HL-60/S4 treated with phorbol 12-myristate 13-acetate at 8.2 ng/mL for 4 days and 3 days (cell line): ENCODE results near the gene GLCCI1.

Experiments
- in situ Hi-C: fragments of 300-500 bp; cut with MboI; formaldehyde crosslinking; loops from 2 replicates; pipeline ENCODE4 v1.15.0; 2022; ENCODE audit warnings: low sequenced_read_pairs

GLCCI1 gene

DNA sequence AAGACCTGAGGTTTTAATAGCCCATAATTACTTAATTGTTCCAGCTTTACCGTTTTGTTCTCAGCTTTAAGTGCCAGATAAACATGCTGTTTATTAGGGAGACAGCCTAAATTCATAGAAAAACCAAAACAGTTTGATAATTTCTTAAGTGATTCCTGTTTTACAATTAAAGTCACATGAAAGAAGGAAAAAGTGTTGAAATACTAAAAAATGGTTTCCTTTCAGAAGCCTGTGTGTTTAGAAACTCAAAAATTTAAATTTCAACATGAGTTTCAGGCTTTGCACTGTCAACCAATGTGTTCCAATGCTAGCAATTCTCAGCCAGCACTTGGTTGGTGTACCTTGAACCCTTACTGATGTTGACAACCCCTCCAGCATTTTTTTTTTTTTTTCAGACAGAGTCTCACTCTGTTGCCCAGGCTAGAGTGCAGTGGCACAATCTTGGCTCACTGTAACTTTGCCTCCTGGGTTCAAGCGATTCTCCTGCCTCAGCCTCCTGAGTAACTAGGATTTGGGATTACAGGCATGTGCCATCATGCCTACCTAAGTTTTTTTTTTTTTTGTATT is 158.1 kb downstream of the GLCCI1 start:
- in situ Hi-C loops, result no loop called here

DNA sequence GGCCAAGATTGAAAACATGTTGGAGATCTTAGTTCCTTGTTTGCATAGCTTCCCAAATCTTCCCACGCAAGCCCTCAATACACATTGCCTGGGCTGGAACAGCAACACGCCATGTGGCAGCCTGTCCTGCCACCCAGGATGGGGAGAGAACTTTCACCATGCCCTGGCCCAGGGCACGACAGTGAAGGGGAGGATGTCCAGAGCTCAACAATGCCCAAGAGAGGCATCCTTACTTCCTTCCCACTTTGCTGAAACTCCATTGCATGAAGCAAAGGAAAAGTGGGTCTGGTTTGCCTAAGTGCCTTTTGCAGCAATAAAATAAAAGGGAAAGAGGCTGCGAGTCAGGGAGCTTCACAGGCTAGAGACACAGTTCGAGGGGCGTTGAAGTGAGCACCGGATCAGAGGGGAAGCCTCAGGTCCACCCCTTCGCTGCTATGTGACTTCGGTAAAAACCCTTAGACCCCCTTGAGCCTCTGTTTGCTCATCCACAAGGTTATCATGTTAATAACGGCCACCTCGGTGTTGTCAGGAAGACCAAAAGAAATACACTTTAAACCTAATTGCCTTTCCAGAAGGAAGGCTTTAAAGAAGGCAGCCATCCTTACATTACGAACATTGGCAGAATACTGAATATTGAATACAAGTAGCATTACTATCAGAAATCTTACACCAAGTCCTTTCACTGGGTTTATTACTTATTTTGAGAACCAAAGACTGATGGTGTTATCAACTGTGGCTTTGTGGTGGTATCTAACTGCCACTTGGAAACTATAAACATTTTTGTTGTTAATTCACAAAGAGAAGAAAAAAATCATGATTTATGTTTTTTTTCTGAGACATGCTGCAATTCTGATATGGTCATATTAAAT is 160.1 kb downstream of the GLCCI1 start:
- in situ Hi-C loops, result no loop called here

- in situ Hi-C loops, result no loop called here
Observed at GRCh38 chr7:8129318-8129659, 160.7 kb downstream of the GLCCI1 start.

DNA sequence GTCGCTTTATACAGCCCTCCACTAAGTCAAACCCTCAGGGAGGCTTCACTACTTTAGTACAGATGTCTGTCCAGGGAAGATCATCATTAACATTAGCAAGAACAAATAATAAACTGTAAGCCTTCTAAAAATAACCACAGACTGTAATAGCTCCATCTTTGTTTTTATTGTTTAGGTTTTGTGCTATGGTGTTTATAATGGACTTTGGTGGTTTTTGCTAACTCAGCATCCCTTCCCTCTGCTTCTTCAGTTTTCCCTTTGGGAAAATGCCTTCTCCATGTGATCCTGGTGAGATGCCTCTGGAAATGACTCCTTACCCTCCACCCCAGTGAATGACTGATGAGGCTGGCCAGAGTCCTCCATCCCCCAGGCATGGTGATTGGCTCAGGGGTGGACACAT is 162.1 kb downstream of the GLCCI1 start:
- in situ Hi-C loops, result no loop called here

DNA sequence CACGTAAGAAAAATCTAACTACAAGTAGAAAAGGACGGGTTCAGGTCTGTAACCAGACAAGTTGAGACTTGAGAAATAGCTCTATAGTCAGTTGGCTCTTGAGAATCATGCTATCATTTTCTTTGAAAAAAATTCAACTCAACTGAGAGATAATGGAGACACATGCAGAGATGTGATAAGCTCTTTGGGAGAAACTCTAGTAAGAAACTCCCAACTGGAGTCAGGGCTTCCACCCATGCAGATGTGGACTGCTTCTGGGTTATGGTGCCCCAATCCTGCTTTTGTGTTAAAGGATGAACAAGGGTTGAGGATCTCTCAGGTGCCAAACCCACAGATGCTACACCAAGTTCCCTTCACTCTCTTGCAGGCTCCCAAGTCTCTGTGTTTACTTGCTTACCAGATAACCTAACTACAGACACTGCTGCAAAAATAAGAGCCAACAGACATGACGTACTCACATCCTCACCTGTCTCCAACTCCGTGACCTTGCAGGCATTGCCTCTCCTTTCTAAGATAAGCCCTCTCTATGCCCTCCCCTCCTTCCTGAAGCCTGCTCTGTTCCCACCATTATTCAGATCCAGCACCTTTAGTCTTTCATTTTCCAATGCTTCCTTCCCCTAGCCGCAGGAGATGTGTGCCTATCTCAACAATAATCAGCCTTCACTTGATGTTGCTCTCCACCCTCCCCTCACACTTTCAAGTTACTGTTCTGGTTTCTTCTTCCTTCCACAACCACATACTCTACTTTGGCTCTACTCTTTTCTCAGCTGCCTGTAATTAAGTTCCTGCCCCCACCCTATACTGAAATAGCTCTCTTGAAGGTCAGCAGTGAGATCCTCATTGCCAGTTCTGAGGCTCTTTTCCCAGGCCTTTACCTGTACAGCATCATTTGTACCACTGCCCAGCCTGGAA is 163.4 kb downstream of the GLCCI1 start:
- in situ Hi-C loops, result no loop called here

- in situ Hi-C loops, result no loop called here
Observed at GRCh38 chr7:8133188-8133848, 164.7 kb downstream of the GLCCI1 start.

DNA sequence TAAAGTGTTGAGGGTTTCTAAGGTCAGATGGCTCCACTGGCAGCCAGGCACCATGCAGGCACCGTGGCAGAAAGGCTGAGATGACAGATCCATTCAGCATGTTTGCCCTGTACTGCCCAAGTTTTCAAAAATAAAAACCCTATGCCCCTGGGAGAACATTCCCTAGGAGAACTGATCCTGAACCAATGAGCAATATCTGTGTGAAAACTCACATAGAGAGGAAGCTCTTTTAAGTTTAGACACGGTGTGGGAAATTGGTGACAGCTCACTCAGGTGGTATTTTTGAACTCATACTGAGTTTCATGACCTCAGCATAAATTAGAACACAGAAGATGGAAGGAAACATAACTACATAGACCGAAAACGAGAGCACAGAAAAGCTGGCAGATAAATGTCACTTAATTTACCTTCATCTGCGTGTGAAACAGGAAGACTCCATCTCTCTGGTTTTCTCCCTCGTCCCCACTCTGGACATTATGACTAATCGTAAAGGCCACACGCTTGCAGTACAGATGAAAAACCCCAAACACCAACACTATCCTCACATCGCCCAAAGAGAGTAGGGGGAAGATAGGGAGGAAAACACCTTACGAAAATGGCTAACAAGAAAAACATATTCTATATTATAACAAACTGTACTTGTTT is 165.6 kb downstream of the GLCCI1 start:
- in situ Hi-C loops, result no loop called here

GRCh38 chr7:8135417-8135816 is 166.8 kb downstream of the GLCCI1 start:
- in situ Hi-C loops, result no loop called here

DNA sequence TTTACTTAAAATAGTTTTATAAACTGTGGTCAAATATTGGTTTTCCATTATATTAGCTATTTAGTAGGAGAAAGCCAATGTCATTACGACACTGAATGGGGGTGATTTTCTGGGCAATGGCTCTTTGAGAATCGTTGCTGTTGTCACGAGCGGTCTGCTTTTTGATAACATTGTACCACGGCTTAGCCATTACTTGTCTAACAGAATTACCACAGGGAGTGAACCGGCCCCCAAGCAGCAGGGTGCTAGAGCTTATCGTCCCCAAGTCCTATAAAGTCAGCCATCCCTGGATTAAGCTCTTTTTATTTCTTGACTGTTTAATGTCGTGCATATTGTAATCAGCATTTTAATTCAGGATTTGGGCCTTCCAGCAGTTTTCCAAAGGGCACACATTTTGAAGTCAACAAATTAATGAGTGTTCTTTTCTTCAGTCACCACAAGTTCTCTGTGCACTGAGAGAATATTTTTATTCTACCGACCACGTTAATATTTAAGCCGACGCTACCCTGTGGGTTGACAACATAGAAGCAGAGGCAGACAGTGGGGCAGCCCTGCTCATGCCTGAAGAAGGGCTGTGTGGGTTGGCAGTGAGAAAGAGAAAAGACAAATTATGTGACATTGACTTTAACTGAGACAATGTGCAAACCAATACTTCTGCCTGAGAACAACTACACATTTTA is 167.6 kb downstream of the GLCCI1 start:
- in situ Hi-C loops, result no loop called here
